ENCODE data around the gene DCAF12L2.
A peak's percentile ranks its signal among the peaks of the same experiment; 100 is the strongest.

DCAF12L2 gene

DNA sequence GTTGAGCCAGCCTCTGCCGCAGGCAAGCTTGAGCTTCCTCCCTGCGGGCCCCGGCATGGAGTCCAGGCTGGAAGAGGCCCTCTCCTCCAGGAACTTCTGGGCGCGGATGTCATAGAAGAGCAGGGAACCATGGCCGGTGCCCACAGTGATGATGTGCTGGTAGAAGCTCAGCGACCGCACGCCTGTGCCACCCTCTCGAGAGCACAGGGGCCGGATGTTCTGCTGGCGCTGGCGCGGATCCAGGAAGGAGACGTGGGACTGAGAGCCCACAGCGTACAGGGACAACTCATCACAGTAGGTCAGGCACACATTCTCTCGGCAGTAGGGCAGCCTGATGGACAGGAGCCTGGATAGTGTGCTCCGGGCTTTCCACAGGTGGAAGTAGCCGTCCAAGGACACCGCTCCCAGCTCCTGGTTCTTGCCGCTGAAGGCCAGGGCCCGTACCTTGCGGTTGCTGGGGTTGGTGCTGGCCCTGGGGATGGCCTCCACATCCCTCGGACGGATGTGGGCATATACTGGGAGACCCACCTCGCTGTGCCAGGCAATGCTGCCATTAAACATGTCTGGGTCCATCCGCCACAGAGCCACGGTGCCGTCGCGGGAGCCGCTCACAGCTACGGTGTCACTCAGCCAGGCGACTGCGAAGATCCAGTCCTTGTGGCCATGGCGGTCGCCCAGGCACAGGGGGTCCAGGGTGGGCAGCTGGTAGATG lies 1.2 kb downstream of the DCAF12L2 start:
- Histone ChIP-seq H3K27me3 (replicated peaks; ENCODE audit: control insufficient read depth, insufficient read depth, low read length) (no peaks in the 10 kb centered on the region), H3K36me3 (ENCODE audit: control insufficient read depth, insufficient read depth, low read length) (no peaks in the 10 kb centered on the region), H3K4me3 (replicated peaks; ENCODE audit: low read depth, low read length) (no peak overlapping the region)
- no peak for DNase-seq (ENCODE audit: extremely low read depth, insufficient read length)
- no peak for TF ChIP-seq CTCF (IDR thresholded peaks at IDR 0.05; ENCODE audit: insufficient read depth, low read length, poor library complexity, severe bottlenecking)

GRCh38 chrX:126164226-126164625 lies 1.9 kb downstream of the DCAF12L2 start:
- Histone ChIP-seq H3K27me3 (replicated peaks; ENCODE audit: control insufficient read depth, insufficient read depth, low read length) (no peaks in the 10 kb centered on the region), H3K4me3 (replicated peaks; ENCODE audit: low read depth, low read length) (no peak overlapping the region), H3K36me3 (ENCODE audit: control insufficient read depth, insufficient read depth, low read length) (no peaks in the 10 kb centered on the region)
- TF ChIP-seq CTCF (IDR thresholded peaks at IDR 0.05; ENCODE audit: insufficient read depth, low read length, poor library complexity, severe bottlenecking), result no peak
- no peak for DNase-seq (ENCODE audit: extremely low read depth, insufficient read length)

GRCh38 chrX:126141014-126141413 lies 25.1 kb downstream of the DCAF12L2 start:
- H3K4me3 ChIP-seq (replicated peaks; ENCODE audit: low read depth, low read length), result no peak overlapping the region
- no peaks in the 10 kb centered on the region for H3K27me3 ChIP-seq (replicated peaks; ENCODE audit: control insufficient read depth, insufficient read depth, low read length)
- TF ChIP-seq CTCF (IDR thresholded peaks at IDR 0.05; ENCODE audit: insufficient read depth, low read length, poor library complexity, severe bottlenecking), result no peak
- H3K36me3 ChIP-seq (ENCODE audit: control insufficient read depth, insufficient read depth, low read length), result no peaks in the 10 kb centered on the region
- DNase-seq (ENCODE audit: extremely low read depth, insufficient read length), result no peak

- no peak for DNase-seq (ENCODE audit: extremely low read depth, insufficient read length)
Measured at GRCh38 chrX:126137899-126138298, 28.2 kb downstream of the DCAF12L2 start.

GRCh38 chrX:126124721-126125120 lies 41.4 kb downstream of the DCAF12L2 start:
- Histone ChIP-seq H3K36me3 (ENCODE audit: control insufficient read depth, insufficient read depth, low read length) (no peaks in the 10 kb centered on the region), H3K4me3 (replicated peaks; ENCODE audit: low read depth, low read length) (no peak overlapping the region), H3K27me3 (replicated peaks; ENCODE audit: control insufficient read depth, insufficient read depth, low read length) (no peaks in the 10 kb centered on the region)
- DNase-seq (ENCODE audit: extremely low read depth, insufficient read length), result no peak
- TF ChIP-seq CTCF (IDR thresholded peaks at IDR 0.05; ENCODE audit: insufficient read depth, low read length, poor library complexity, severe bottlenecking), result no peak

More at GRCh38 chrX:126137899-126138298, 28.2 kb downstream of the DCAF12L2 start:
- H3K4me3 ChIP-seq (replicated peaks; ENCODE audit: low read depth, low read length), result no peak overlapping the region
- peak; percentile 48 for TF ChIP-seq CTCF (IDR thresholded peaks at IDR 0.05; ENCODE audit: insufficient read depth, low read length, poor library complexity, severe bottlenecking)
- no peaks in the 10 kb centered on the region for H3K36me3 ChIP-seq (ENCODE audit: control insufficient read depth, insufficient read depth, low read length)
- no peaks in the 10 kb centered on the region for H3K27me3 ChIP-seq (replicated peaks; ENCODE audit: control insufficient read depth, insufficient read depth, low read length)
